NB4 (cell line): ENCODE data around the gene TCAF1.

Source experiments
- DNase-seq: peaks from one replicate; pipeline ENCODE4 v3.0.0; 2010; ENCODE audit warnings: low read depth
- H3K4me3 ChIP-seq: one replicate; pipeline ENCODE4 v1.5.1; 2011; ENCODE audit warnings: mild to moderate bottlenecking, low read depth, low read length, moderate library complexity
- MYC ChIP-seq: IDR thresholded peaks from 2 replicates; pipeline ENCODE4 v1.6.1; 2011; ENCODE audit warnings: low read depth, low read length
- POLR2A ChIP-seq: IDR thresholded peaks from 2 replicates; pipeline ENCODE4 v1.6.1; 2011; ENCODE audit warnings: mild to moderate bottlenecking; ENCODE audit not compliant: insufficient read length; ENCODE audit errors: extremely low read depth
- TF ChIP-seq, protein P1 (sequence below): IDR thresholded peaks from one replicate; pipeline ENCODE4 v1.5.1; 2012; ENCODE audit warnings: low read depth, low read length
- TF ChIP-seq, protein P2 (sequence below): IDR thresholded peaks from 2 replicates; pipeline ENCODE4 v1.6.1; 2011; ENCODE audit warnings: low read depth, low read length

TCAF1 gene

DNA sequence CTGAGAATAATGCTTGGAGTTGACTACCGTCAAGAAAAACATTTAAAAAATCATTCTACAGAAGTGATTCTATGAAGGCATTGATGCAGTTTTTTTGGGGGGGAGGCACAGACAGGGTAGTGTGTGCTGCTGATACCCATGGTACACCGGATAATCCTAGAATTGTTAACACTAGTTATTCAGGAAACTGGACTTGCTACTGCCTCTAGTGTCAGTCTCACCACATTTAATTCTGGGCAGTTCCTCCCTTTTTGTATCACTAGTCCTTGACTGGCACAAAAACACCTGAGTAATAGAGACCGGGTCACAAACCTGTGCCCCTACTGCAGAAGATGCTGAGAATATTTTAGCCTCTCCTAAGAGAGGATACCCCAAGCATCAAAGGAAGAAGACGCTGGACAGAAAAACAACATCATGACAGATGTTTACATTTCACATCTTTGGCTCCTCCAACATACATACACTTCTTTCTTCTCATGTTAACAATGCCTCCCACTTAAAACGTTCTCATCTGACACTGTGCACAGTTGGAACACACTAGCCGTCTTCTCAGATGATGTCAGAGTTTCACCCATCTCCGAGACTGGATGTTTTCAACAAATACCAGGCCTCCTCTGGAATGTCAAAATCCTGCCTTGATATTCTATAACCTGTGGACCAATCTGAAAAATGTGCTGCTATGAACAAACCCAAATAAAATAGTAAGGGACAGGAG lies 13.1 kb upstream of the TCAF1 start:
- no peak overlapping the region for H3K4me3 ChIP-seq
- no peak for TF ChIP-seq MYC
- TF ChIP-seq, protein P1, sequence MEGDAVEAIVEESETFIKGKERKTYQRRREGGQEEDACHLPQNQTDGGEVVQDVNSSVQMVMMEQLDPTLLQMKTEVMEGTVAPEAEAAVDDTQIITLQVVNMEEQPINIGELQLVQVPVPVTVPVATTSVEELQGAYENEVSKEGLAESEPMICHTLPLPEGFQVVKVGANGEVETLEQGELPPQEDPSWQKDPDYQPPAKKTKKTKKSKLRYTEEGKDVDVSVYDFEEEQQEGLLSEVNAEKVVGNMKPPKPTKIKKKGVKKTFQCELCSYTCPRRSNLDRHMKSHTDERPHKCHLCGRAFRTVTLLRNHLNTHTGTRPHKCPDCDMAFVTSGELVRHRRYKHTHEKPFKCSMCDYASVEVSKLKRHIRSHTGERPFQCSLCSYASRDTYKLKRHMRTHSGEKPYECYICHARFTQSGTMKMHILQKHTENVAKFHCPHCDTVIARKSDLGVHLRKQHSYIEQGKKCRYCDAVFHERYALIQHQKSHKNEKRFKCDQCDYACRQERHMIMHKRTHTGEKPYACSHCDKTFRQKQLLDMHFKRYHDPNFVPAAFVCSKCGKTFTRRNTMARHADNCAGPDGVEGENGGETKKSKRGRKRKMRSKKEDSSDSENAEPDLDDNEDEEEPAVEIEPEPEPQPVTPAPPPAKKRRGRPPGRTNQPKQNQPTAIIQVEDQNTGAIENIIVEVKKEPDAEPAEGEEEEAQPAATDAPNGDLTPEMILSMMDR: peak; percentile 7
- DNase-seq: no peak

DNA sequence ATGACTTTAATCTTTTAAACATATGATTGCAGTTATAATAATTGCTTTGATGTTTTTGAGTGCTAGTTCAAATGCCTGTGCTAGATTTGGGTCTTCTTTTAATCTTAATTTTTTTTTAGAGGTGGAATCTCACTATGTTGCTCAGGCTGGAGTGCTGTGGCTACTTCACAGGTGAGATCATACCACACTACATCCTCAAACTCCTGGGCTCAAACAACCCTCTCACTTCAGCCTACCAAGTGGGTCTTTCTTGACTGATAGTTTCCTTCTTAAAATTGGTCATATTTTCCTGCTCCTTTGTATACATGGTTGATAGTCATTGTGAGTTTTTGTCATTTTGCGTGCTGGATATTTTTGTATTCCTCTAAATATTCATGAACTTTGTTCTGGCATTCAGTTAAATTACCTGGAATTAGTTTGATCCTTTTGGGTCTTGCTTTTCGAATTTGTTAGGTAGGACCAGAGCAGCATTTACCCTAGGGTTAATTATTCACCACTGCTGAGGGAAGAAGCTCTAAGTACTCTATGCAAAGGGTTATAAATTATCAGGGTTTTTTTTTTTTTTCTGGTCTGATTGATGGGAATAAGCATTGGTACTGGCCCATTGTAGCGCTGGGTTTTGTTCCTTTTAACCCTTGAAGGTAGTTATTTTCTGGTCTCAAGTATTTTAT lies 12.1 kb upstream of the TCAF1 start:
- H3K4me3 ChIP-seq: no peak overlapping the region
- no peak for DNase-seq
- TF ChIP-seq MYC: no peak
- TF ChIP-seq, protein P2, sequence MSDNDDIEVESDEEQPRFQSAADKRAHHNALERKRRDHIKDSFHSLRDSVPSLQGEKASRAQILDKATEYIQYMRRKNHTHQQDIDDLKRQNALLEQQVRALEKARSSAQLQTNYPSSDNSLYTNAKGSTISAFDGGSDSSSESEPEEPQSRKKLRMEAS: no peak
- TF ChIP-seq, protein P1: no peak

DNA sequence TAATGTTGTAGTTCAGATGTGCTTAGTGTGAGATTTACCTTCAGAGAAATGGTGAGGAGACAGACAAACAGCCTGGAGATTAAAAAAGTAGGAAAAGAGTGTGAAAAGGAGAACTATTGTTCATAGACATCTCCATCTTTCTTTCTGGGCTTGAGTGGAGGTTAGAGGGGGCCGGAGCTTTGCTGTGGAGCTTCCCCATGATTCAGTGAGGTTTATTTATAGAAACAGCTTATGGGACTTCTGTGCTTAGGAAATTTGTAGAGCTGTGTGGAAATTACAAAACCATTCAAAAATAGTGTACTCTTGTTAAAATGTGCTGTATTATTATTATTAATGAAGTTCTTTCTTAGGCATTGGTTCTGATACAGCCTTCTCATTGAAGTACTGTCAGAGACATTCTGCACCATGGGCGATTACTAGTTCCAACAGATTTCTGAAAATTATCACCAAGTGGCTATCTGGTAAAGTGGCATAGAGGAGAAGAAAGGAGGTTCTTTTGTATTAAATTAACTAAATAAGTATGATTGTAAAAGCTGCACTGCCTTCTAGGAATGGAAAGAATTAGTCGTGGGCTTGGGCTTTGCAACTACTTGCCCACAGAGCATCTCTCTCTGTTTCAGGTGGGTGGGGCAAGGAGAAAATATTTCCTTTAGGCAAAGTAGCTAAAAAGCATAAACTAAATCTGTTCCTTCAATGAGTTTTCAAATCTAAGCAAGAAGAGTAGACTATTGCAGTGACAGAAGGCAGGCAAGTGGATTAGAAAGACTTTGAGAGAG lies 8.7 kb upstream of the TCAF1 start:
- TF ChIP-seq POLR2A: no peak
- TF ChIP-seq MYC: no peak
- TF ChIP-seq, protein P2: no peak
- TF ChIP-seq, protein P1: no peak
- DNase-seq: no peak
- H3K4me3 ChIP-seq: no peak overlapping the region

DNA sequence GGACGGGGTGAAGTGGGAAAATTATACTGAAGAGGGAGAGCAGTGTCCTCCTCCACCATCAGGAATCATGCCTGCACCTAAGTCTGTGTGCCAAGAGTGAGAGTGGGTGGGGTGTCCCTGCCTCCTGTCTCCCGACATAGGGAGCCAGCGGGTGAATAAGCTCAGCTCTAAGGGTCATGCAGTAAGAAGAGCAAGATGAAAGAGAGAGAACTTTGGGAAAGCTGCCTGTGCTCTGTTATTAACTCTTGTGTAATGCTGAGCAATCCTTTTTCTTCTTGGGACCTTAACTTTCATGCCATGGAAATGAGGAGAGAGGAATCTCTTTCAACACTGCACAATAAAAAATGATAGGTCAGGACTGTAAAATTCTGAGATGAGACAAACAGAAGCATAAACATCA lies 7.9 kb upstream of the TCAF1 start:
- no peak for DNase-seq
- TF ChIP-seq POLR2A (no peak), MYC (no peak)
- TF ChIP-seq, protein P1: no peak
- TF ChIP-seq, protein P2: no peak

DNA sequence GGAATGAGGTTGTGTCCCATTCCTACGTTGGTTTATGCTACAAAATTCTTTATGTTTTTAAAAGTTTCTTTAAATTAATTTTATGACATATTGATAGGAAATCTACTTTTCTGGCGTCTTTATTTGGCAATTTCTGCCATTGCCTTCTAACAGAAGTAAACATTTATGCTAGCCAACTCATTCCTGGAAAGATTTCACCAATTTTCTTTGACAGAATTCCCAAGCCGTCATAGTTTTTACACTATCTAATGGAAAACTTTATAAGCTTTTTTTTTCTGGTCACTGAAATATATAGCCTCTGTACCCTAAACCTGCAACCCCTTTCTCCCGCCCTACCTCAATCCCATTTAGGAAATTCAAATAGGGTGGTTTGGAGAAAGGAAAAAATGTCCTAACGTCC lies 6.1 kb upstream of the TCAF1 start:
- TF ChIP-seq, protein P2: no peak
- TF ChIP-seq, protein P1: no peak
- TF ChIP-seq POLR2A: no peak
- no peak for TF ChIP-seq MYC
- H3K4me3 ChIP-seq: no peak overlapping the region

More for the DNA sequence above, 7.9 kb upstream of the TCAF1 start:
- H3K4me3 ChIP-seq: no peak overlapping the region

DNA sequence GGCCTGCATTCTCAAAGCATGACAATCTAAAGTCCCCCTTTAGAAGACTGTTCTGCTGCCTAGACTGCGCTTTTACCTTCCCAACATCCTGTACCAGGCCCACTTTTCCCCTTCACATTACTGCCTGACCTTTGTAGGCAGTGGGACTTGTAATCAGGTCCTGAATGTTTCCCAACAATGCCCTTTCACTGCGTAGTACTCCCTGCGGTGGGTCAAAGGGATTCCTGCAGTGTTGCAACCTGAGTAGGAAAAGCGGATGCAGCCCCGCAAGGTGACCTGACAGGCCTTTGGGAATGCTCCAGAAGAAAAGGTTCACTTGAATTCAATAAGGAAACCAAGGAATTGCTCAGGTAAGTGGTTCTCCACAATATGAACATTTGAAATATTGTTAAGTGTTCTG lies 4.9 kb upstream of the TCAF1 start:
- no peak overlapping the region for H3K4me3 ChIP-seq
- no peak for DNase-seq

More for the DNA sequence above, 6.1 kb upstream of the TCAF1 start:
- no peak for DNase-seq

More for the DNA sequence above, 4.9 kb upstream of the TCAF1 start:
- TF ChIP-seq, protein P1: no peak
- no peak for TF ChIP-seq POLR2A
- TF ChIP-seq MYC: no peak
- TF ChIP-seq, protein P2: no peak
